GM12864 (cell line): ENCODE results near the gene RGL1.

Source experiments
- DNase-seq: peaks from one replicate; pipeline ENCODE4 v3.0.0-alpha.2; 2011; ENCODE audit warnings: low read depth
- H3K4me3 ChIP-seq: 2 replicates; pipeline ENCODE4 v1.5.1; 2011; ENCODE audit warnings: mild to moderate bottlenecking, low read depth, low read length, control low read depth
- CTCF ChIP-seq: IDR thresholded peaks from 2 replicates; pipeline ENCODE4 v1.5.1; 2011; ENCODE audit warnings: low read depth, mild to moderate bottlenecking, moderate library complexity, low read length, control low read depth, inconsistent platforms; ENCODE audit errors: missing control alignments

The RGL1 gene

GRCh38 chr1:183913567-183913993 is 108.7 kb downstream of the RGL1 start:
- H3K4me3 ChIP-seq, result no peak overlapping the region
- DNase-seq, result no peak
- TF ChIP-seq CTCF, result no peak

GRCh38 chr1:183914276-183914675 is 109.4 kb downstream of the RGL1 start:
- no peak overlapping the region for H3K4me3 ChIP-seq
- TF ChIP-seq CTCF, result no peak
- DNase-seq, result no peak

GRCh38 chr1:183914891-183915290 is 110.0 kb downstream of the RGL1 start:
- no peak overlapping the region for H3K4me3 ChIP-seq
- no peak for DNase-seq
- no peak for TF ChIP-seq CTCF

- peak; percentile 65 for TF ChIP-seq CTCF
- DNase-seq, result peak; percentile 78
- no peak overlapping the region for H3K4me3 ChIP-seq
Observed at GRCh38 chr1:183915625-183916510, 110.9 kb downstream of the RGL1 start.

- no peak for DNase-seq
- H3K4me3 ChIP-seq, result no peak overlapping the region
- TF ChIP-seq CTCF, result no peak
Observed at GRCh38 chr1:183916574-183916973, 111.7 kb downstream of the RGL1 start.

- no peak overlapping the region for H3K4me3 ChIP-seq
- TF ChIP-seq CTCF, result no peak
- no peak for DNase-seq
Observed at GRCh38 chr1:183918589-183918988, 113.7 kb downstream of the RGL1 start.

- H3K4me3 ChIP-seq, result no peak overlapping the region
- DNase-seq, result no peak
- TF ChIP-seq CTCF, result no peak
Observed at GRCh38 chr1:183920651-183921050, 115.7 kb downstream of the RGL1 start.
